ENCODE measurements around the gene SELENOO. TPM values are rescaled to one million over a fixed set of nuclear protein-coding genes. Genes with fewer than 3 reads are reported as not detected.

Gene SELENOO
- total RNA-seq, 3 donors from 2014 or later = 24.3 to 32.3 (median 31.8) TPM

DNA sequence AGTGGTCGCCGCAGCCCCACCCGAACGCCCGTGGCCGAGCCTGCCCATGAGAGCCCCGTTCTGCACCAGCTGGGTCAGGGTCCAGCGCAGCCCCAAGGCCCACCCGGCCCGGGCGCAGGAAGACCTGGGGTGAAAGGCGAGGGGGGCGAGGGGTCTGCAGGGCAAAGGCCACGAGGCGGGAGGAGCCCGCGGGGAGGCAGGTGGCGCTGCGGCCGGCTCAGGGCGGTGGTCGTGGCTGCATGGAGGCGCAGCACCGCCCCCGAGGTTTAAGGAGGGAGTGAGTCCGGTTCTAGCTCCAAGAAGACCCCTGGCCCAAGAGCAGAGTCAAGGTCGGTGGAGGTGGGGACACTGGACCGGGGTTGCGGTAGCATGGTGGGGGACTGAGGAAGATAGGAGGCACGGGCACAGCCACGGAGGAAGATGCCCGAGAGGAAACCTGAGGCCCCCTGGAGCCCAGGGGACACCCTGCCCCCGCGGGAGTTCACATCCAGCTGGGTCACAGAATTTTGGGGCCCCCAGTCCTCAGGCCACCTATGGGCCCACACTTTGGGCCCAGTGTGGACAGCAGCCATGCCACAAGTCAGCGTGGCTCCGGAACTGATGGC is 50.8 kb downstream of the SELENOO start:
- no peaks in the 10 kb centered on the region for H3K9me3 ChIP-seq
- DNase-seq (ENCODE audit: low spot score in 2 of 2) = no peak
- peaks cover 9 to 11% of the 10 kb centered on the region in 2 donors for H3K4me1 ChIP-seq
- no peaks in the 10 kb centered on the region for H3K36me3 ChIP-seq
- no peak for TF ChIP-seq POLR2A (IDR thresholded peaks at IDR 0.05)
- TF ChIP-seq, protein P1, sequence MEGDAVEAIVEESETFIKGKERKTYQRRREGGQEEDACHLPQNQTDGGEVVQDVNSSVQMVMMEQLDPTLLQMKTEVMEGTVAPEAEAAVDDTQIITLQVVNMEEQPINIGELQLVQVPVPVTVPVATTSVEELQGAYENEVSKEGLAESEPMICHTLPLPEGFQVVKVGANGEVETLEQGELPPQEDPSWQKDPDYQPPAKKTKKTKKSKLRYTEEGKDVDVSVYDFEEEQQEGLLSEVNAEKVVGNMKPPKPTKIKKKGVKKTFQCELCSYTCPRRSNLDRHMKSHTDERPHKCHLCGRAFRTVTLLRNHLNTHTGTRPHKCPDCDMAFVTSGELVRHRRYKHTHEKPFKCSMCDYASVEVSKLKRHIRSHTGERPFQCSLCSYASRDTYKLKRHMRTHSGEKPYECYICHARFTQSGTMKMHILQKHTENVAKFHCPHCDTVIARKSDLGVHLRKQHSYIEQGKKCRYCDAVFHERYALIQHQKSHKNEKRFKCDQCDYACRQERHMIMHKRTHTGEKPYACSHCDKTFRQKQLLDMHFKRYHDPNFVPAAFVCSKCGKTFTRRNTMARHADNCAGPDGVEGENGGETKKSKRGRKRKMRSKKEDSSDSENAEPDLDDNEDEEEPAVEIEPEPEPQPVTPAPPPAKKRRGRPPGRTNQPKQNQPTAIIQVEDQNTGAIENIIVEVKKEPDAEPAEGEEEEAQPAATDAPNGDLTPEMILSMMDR (IDR thresholded peaks at IDR 0.05) = no peak
- TF ChIP-seq POLR2AphosphoS5 (IDR thresholded peaks at IDR 0.05) = no peak
- no peaks in the 10 kb centered on the region for H3K27me3 ChIP-seq
- H3K27ac ChIP-seq = peak overlapping the region; percentile 75 to 80
- H3K4me3 ChIP-seq = peak overlapping the region; percentile 71 to 74 (median 71)
- intact Hi-C loops (cut with DNase I; ENCODE audit: low total_unique reads) = loop anchor here (10.0 kb wide), 1 partner anchor 253 kb away; the partner anchor contains the start of genes LMF2 and NCAPH2

DNA sequence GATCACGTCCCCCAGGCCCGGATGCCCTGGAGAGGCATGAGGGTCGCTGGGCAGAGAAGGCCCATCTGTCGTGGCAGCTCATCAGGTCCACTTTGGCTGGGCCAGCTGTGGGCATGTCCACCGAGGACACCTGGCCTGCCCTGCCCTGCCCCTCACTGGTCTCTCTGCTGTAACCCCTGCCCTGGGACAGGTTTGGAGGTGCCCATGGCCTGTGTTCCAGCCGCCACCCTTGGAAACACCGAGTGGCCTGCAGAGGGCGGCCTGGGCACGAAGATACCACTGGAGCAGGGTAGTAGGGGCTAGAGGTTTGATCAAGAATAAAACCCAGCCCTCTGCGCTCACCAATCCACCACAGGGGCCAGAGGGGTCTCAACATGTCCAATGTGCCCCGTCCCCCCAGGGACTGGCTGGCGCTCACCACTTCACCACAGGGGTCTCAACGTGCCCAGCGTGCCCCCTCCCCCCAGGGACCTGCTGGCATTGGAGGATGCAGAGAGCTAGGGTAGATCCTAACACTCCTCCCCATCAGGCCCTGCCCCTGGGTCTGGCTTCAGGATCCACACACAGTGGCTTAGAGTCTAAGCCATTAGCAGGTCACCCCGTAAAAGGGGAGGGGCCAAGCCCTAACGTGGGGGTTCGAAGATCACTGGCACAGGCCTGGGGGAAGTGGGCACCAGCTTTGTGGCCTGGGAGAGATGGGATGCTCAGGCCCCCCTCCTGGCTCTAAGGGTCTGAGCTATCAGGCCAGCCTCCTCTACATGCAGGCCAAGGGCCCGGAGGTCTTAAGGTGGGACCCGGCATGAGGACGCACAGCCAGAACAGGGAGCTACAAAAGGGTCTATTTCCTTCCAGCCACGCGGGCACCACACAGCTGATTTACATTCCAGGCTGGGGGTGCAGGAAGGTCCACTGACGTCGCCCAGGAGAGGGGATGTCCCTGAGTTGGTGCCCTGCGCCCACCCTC is 51.6 kb downstream of the SELENOO start:
- Histone ChIP-seq H3K27ac (peak overlapping the region in 1 of 2 donors; percentile 80), H3K27me3 (peaks cover 0 to 4% of the 10 kb centered on the region in 2 donors), H3K9me3 (no peaks in the 10 kb centered on the region), H3K36me3 (no peaks in the 10 kb centered on the region), H3K4me3 (peak overlapping the region in 2 of 3 donors; percentile 71 to 74), H3K4me1 (peaks cover 9 to 11% of the 10 kb centered on the region in 2 donors)
- intact Hi-C loops (cut with DNase I; ENCODE audit: low total_unique reads) = loop anchor here (10.0 kb wide), 1 partner anchor 252 kb away; the partner anchor contains the start of genes LMF2 and NCAPH2
- DNase-seq (ENCODE audit: low spot score in 2 of 2) = peak; percentile 76 to 81
- TF ChIP-seq, protein P1 (IDR thresholded peaks at IDR 0.05) = peak; percentile 10 to 75 (median 66)
- TF ChIP-seq POLR2A (IDR thresholded peaks at IDR 0.05) = no peak

DNA sequence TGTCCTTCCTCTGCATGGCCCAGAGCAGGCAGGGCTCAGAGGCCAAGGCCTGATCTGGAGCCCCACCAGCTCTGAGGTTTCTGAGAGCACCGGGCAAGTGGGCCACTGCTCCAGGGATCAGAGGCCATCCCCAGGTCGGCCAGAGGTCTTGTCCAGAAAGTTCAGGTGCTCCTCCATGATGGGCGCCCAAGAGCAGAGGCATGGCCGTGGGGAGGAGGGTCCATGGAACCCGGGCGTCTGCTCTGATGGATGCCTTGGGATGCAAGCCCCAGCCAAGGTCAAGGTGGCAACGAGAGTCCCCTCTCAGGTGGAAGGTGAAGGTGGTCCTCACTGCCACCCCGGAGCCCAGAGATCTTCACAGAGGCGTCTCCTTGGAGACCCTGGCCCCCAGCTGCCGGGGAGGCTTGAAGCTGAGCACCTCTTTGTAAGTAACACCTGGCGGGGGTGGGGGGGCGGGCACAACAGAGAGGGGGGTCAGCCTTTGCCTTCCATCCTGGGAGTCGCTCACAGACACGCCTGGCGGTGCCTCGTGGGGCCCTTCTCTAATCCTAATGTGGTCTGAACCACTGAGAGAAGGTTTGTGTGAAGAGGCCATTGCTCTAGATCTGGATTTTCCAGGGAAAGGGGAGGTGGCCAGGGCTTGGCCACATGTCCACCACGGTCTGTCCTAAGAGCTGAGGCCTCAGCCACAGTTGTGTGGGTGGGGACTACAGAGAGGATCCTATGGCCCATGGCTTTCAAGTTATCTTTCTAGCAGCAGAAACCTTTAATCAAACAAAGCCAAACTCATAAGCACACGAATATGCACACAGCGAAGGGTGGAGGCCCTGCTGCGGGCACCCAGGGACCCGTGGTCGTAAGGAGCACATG is 52.5 kb downstream of the SELENOO start:
- Histone ChIP-seq H3K36me3 (no peaks in the 10 kb centered on the region), H3K4me1 (peaks cover 9 to 11% of the 10 kb centered on the region in 2 donors), H3K4me3 (no peak overlapping the region), H3K27ac (no peak overlapping the region), H3K27me3 (peaks cover 0 to 6% of the 10 kb centered on the region in 2 donors), H3K9me3 (no peaks in the 10 kb centered on the region)
- no peak for DNase-seq (ENCODE audit: low spot score in 2 of 2)
- intact Hi-C loops (cut with DNase I; ENCODE audit: low total_unique reads) = loop anchor here (10.0 kb wide), 1 partner anchor 252 kb away; the partner anchor contains the start of genes LMF2 and NCAPH2
- TF ChIP-seq POLR2A (IDR thresholded peaks at IDR 0.05) = no peak
- TF ChIP-seq, protein P1 (IDR thresholded peaks at IDR 0.05) = no peak
- TF ChIP-seq POLR2AphosphoS5 (IDR thresholded peaks at IDR 0.05) = no peak

DNA sequence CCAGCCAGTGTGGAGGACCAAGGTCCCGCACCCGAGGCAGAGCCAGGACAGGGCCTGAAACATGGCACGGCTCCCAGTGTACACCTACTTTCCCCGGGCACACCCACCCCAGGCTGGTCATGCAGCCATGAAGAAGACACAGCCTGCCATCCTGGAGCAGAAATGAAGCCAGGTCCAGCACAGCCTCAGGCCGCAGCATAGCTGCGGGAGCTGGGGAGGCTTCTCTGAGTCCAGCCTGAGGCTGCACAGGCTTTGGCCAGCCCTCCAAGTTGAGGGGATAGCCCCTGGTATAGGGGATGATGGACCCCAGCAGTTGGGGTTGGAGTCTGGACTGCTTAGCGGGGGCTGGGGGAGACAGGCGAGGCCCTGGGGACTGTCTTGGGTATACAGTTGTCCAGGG is 53.1 kb downstream of the SELENOO start:
- Histone ChIP-seq H3K27me3 (peaks cover 0 to 6% of the 10 kb centered on the region in 2 donors), H3K36me3 (no peaks in the 10 kb centered on the region), H3K4me3 (no peak overlapping the region), H3K4me1 (peaks cover 9 to 11% of the 10 kb centered on the region in 2 donors), H3K27ac (no peak overlapping the region), H3K9me3 (no peaks in the 10 kb centered on the region)
- intact Hi-C loops (cut with DNase I; ENCODE audit: low total_unique reads) = loop anchor here (10.0 kb wide), 1 partner anchor 251 kb away; the partner anchor contains the start of genes LMF2 and NCAPH2
- TF ChIP-seq, protein P1 (IDR thresholded peaks at IDR 0.05) = no peak
- TF ChIP-seq POLR2AphosphoS5 (IDR thresholded peaks at IDR 0.05) = no peak
- TF ChIP-seq POLR2A (IDR thresholded peaks at IDR 0.05) = no peak
- no peak for DNase-seq (ENCODE audit: low spot score in 2 of 2)

Measured in breast epithelium (tissue), 4 donors.